ENCODE data around the gene CELA3B.

DNA sequence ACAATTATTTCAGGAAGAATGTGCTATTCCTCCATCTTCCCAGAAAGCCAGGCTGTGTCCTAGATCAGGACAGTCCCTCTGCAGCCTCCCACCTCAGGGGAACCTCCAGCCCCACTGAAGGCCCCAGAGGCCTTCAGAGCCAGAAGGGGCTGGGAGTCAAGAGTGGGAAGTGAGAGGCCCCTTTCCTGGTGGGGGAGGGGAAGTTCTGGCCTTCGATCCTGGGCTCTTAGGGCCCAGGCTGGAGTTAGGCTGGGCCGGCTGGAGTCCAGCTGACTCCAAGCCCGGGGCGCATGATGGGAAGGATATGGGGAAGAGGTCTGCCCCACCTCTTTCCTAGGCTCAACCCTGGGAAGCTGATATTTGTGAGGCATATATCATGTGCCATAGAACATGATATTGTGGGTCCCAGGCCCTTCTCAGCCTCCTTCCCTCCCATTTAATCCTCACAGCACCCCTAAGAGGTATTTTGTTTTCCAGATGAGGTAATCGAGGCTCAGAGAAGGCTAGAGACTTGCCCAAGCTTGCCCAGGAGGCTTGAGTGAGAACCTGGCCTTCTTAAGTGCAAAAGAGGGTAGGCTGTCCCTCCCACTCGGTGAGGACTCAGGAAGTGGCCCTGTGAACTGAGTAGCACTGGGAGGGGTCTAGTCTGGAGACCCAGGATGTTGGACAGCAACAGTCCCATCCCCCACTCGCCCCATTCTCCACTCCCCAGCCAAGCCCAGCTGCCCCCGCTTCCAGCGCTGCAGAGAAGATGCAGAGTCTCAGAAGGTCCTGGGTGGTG lies 21.1 kb upstream of the CELA3B start:
- TF ChIP-seq POLR2A (IDR thresholded peaks at IDR 0.05), result no peak
- TF ChIP-seq CTCF (IDR thresholded peaks at IDR 0.05), result no peak

Data from body of pancreas (tissue), 4 donors.